GM19239 (cell line): ENCODE data around the gene TMA7B.

ENCODE experiments used
- DNase-seq: peaks from one replicate; pipeline ENCODE4 v3.0.0; 2011; ENCODE audit warnings: low spot score; ENCODE audit not compliant: insufficient read length
- FAIRE-seq: peaks from 2 replicates; lab custom pipeline; 2011; peaks lifted over from hg19 to GRCh38; lab: Jason Lieb, UNC

Gene TMA7B

DNA sequence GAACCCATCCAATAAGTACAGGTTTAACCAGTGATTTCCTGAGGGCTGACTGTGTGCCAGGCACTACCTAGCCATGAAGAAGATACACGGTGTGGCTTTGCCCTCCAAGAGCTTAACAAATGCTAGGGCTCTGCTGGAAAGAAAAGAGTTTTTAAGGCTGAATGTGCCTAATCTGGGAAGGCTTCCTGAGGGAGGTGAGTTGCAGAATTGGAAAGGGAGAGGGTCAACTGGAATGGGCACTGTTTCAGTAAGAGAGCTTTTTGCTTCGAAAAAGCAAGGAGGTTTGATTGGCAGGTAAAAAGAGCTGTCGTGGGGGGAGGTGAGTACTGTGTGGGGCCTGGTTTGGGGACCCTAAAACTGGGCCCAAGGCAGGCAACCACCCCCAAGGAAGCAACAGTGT is 37.2 kb downstream of the TMA7B start:
- DNase-seq, result no peak

GRCh38 chr22:39997939-39998726 is 37.9 kb downstream of the TMA7B start:
- no peak for FAIRE-seq
- no peak for DNase-seq

More for the DNA sequence above, 37.2 kb downstream of the TMA7B start:
- FAIRE-seq, result no peak

- no peak for FAIRE-seq
- DNase-seq, result no peak
Observed at GRCh38 chr22:39999144-39999757, 39.1 kb downstream of the TMA7B start.

DNA sequence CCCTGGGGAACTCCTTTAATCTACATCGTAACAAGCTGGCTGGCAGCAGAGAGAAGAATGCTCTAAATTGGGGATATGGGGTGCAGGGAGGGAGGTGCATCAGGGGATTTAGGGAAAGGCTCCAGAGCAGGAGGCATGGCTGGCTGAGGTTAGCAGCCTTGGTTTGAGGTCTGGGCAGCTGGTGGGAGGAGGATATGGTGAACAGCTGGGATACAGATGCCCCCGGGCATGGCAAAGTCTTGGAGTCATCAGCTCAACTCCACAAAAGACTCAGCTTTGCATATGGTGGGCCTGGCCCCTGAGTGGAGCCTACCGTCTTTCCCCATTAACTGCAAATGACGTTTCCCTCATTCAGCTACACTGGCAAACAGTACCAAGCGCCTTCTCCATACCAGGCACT is 40.0 kb downstream of the TMA7B start:
- FAIRE-seq, result no peak

DNA sequence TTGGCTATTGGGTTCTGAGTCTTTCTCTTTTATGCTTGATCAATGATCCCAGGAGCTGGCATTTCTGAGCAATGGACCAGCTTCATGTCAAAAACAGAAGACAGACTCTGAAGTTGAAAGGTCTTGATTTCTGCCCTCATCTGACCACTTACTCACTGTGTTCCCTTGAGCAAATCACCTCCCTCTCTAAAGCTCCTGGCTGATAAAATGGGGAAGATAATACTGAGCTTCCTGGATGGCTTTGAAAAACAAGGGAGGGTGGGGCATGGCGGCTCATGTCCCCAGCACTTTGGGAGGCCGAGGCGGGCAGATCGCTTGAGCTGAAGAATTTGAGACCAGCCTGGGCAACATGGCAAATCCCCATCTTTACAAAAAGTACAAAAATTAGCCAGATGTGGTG is 40.9 kb downstream of the TMA7B start:
- no peak for DNase-seq
- FAIRE-seq, result no peak

More for the DNA sequence above, 40.0 kb downstream of the TMA7B start:
- no peak for DNase-seq

GRCh38 chr22:40001800-40002577 is 41.8 kb downstream of the TMA7B start:
- FAIRE-seq, result no peak

GRCh38 chr22:40002935-40003715 is 42.9 kb downstream of the TMA7B start:
- no peak for DNase-seq
- FAIRE-seq, result no peak

More at GRCh38 chr22:40001800-40002577, 41.8 kb downstream of the TMA7B start:
- DNase-seq, result no peak

DNA sequence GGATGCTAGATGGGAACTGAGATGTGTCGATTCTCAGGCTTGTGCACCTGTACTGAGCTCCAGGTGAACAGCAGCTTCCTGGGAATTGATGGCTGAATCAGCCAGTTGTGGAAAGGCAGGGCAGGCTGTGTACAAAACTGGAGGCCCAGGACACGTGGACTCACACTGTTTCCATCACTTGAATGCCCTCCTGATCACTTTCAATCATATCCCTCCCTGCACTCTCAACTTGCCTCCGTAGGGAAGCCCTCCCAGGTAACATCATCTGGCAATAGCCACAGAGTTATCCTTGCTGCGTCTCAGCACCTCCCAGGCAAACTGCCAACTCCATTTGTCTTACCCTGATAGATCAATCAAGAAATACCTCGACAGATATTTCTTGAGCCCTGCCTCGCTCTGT is 44.6 kb downstream of the TMA7B start:
- no peak for FAIRE-seq
- DNase-seq, result no peak

DNA sequence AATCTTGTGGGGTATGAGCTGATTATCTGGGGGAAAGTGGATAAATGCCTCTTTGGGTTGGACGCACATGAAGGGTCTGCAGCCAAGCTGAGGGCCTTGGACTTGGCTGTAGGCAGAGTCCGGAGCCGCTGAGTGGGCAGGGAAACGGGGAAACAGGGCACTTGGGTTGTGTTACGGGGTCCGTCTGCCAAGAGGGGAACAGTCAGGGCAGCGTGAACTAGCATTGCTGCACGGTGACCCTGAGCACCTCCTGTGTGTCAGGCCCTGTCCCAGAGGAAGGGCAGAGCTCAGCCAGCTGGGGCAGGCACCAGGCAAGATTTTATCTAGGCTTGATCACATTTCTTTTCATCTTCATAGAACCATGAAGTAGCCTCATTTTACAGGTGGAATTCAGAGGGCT is 46.4 kb downstream of the TMA7B start:
- FAIRE-seq (no peak), DNase-seq (no peak)

- DNase-seq, result no peak
- no peak for FAIRE-seq
Observed at GRCh38 chr22:40007853-40008710, 47.9 kb downstream of the TMA7B start.

DNA sequence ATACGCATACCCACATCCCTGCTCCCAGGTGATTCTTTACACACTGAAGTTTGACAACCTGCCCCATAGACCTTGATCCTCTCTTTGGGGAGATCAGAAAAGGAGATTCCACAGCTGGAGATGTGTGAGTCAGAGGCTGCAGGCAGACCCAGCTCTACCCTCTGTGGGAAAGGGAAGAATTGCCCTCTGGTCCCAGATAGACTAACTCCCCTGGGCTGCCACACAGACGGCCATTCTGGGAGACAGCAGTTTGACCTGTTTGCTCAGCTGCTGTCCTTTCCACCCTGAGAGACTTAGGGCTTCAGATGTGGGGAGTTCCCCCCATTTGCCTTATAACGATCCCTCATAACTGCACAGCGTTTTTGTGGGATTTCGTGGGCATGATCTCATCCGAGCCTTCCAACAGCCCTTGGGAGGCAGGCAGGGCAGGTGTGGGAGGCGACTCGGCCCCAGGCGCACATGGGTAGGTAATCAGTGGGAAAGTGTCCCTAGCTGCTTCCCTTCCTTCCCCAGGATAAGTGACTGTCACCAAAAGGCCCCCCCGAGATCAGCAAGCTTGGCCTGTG is 48.6 kb downstream of the TMA7B start:
- no peak for FAIRE-seq
- no peak for DNase-seq

- FAIRE-seq, result no peak
- DNase-seq, result no peak
Observed at GRCh38 chr22:40009292-40009774, 49.1 kb downstream of the TMA7B start.

GRCh38 chr22:40009951-40010671 is 49.9 kb downstream of the TMA7B start:
- DNase-seq (no peak), FAIRE-seq (no peak)

- FAIRE-seq, result no peak
- no peak for DNase-seq
Observed at GRCh38 chr22:40010746-40011145, 50.5 kb downstream of the TMA7B start.
